Esophagus squamous epithelium (tissue), 4 donors: ENCODE results near the gene KLF13.

Experiments used
- POLR2A ChIP-seq, 4 donors: fragments of 450-650 bp; IDR thresholded peaks; one replicate each; pipeline ENCODE4 v1.6.1; 2017; ENCODE audit warnings: antibody characterized with exemption in 4 of 4, mild to moderate bottlenecking in 4 of 4, moderate library complexity in 3 of 4
- TF ChIP-seq, protein P1 (sequence below), 6 experiments: fragments of 450-650 bp in 4 of 6; fragments of 200-600 bp in 2 of 6; sonication (generic) in 2 of 6; IDR thresholded peaks; one replicate each; pipeline ENCODE4 v1.5.1; 2016 to 2019; ENCODE audit warnings: antibody characterized with exemption in 6 of 6, mild to moderate bottlenecking in 4 of 6, moderate library complexity in 4 of 6

DNA sequence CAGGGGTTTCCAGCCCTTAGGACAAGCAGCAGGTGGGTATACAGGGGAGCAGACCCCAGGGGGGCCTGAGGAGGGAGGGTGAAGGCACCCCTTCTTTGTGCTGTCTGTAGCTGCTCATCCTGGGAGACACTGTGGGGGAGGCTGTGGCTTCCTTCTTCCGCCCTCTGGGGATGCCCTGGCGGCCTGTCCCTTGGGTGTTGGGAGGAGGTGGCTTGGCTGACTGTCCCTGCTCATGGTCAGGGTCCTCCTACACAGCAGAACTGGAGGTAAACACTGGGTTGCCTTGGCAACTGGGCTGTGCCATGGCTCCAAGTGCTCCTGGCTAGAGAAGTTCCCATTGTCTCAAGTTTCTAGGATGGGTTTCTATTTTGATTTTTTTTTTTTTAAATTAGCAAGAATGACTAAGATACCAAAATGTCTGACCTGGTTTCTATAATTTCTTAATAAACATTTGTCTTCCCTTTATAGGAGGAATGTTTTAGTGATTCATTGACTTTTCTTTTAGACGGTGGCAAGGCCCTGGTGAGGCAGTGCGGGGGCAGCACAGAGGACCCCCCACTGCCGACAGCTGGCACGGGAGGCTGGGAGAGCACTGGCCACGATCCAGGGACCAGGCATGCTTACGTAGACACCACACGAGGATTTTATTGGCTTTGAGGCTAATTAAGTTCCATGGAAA is 12.4 kb downstream of the KLF13 start:
- TF ChIP-seq, protein P1, sequence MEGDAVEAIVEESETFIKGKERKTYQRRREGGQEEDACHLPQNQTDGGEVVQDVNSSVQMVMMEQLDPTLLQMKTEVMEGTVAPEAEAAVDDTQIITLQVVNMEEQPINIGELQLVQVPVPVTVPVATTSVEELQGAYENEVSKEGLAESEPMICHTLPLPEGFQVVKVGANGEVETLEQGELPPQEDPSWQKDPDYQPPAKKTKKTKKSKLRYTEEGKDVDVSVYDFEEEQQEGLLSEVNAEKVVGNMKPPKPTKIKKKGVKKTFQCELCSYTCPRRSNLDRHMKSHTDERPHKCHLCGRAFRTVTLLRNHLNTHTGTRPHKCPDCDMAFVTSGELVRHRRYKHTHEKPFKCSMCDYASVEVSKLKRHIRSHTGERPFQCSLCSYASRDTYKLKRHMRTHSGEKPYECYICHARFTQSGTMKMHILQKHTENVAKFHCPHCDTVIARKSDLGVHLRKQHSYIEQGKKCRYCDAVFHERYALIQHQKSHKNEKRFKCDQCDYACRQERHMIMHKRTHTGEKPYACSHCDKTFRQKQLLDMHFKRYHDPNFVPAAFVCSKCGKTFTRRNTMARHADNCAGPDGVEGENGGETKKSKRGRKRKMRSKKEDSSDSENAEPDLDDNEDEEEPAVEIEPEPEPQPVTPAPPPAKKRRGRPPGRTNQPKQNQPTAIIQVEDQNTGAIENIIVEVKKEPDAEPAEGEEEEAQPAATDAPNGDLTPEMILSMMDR (IDR thresholded peaks at IDR 0.05), result no peak
- TF ChIP-seq POLR2A (IDR thresholded peaks at IDR 0.05), result no peak
